ENCODE results near the gene HOXC10. TPM values are rescaled to one million over a fixed set of nuclear protein-coding genes. Genes with fewer than 3 reads are reported as not detected.

The HOXC10 gene
- total RNA-seq, 4 donors from 2014 or later = 7.6 to 20.9 (median 12.0) TPM

DNA sequence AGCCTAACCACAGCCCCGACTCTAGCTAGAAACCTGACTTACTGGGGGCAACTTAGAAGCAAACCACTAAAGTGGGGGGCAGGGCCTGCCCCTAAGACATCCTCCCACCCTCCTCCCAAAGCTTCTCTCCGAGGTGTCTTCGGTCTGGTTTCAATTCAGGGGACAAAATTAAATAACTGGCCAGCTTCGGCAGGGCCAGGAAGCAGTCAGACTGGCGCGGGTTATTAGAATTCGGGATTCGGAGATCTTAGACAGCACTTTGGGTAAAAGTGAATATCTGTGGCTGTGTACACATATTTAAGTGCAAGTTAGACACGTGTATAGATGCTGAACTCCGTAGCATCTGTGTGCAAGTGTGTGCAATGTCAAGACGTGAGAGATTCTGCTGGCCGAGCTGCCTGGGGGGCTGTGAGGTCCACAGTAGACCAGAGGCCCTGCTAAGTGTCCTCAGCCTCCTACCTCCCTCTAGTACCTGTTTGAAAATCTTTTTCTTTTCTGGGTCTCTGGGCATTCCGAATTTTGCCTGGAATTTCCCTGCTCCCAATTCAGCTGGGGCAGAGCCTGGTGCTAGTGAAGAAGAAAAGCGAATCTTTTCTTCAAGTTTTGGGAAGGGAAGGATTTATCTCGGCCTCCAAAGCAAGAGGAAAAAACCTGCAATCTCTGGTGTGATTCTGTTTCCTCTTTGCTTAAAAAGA is 4.0 kb upstream of the HOXC10 start:
- TF ChIP-seq, protein P1, sequence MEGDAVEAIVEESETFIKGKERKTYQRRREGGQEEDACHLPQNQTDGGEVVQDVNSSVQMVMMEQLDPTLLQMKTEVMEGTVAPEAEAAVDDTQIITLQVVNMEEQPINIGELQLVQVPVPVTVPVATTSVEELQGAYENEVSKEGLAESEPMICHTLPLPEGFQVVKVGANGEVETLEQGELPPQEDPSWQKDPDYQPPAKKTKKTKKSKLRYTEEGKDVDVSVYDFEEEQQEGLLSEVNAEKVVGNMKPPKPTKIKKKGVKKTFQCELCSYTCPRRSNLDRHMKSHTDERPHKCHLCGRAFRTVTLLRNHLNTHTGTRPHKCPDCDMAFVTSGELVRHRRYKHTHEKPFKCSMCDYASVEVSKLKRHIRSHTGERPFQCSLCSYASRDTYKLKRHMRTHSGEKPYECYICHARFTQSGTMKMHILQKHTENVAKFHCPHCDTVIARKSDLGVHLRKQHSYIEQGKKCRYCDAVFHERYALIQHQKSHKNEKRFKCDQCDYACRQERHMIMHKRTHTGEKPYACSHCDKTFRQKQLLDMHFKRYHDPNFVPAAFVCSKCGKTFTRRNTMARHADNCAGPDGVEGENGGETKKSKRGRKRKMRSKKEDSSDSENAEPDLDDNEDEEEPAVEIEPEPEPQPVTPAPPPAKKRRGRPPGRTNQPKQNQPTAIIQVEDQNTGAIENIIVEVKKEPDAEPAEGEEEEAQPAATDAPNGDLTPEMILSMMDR (IDR thresholded peaks at IDR 0.05; ENCODE audit: low read depth) = no peak

GRCh38 chr12:53981634-53982565 is 3.0 kb upstream of the HOXC10 start:
- TF ChIP-seq, protein P1 (IDR thresholded peaks at IDR 0.05; ENCODE audit: low read depth) = no peak

DNA sequence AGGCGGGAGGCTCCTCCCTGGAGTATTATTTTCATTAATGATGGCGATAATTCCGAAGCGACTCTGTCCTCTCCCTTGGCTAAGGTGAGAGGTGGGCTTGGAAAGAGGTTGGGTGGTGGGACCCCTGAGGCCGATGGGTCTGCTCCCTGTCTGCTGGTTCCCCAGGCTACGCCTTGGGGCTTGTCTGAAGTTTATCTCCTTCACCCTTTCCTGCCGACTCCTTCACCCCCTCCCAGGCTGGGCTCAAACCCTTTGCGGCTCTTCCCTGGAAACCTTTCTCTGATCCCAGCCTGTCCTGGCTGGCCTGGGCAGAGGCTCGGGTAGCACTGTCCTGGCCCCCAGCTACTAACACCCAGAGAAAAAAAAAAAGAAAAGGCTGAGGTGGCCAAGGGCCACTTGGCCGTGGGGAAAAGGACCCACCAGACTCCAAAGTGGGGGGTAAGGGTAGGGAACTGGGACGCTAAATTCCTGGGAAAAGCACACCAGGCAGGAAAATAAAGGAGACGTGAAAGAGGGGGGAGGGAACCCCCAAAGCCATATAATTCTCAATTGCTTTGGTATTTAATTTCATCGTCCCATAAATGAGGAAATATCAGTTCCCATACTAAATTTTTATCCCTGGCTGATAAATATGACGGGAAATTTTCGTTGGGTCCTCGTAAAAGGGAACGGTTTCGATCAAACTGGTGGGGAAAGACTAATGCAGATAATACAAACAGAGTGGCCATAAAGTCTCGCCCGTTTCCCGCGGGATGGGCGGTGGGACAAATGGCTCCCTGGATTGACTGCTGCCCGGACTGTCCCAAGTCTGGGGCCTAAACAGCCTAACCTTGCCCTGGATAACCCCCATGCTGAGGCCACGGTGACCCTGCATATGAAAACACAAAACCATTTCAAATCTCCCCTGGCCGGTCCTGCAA is 2.0 kb upstream of the HOXC10 start:
- TF ChIP-seq, protein P1 (IDR thresholded peaks at IDR 0.05; ENCODE audit: low read depth) = no peak

GRCh38 chr12:53983568-53983949 is 1.4 kb upstream of the HOXC10 start:
- TF ChIP-seq, protein P1 (IDR thresholded peaks at IDR 0.05; ENCODE audit: low read depth) = no peak

- TF ChIP-seq, protein P1 (IDR thresholded peaks at IDR 0.05; ENCODE audit: low read depth) = no peak
Measured at GRCh38 chr12:53983950-53984572, 885 bp upstream of the HOXC10 start.

GRCh38 chr12:53985692-53985993 is 697 bp downstream of the HOXC10 start:
- TF ChIP-seq, protein P1 (IDR thresholded peaks at IDR 0.05; ENCODE audit: low read depth) = no peak

Measured in subcutaneous adipose tissue (tissue), 4 donors.